GM23248 (cell line): ENCODE data around the gene TEF.

Source experiments
- EZH2 ChIP-seq: fragments of 200-600 bp; sonication (generic); IDR thresholded peaks from 2 replicates; pipeline ENCODE4 v1.6.1; 2018; ENCODE audit warnings: antibody characterized with exemption, mild to moderate bottlenecking; ENCODE audit not compliant: insufficient read depth, poor library complexity, severe bottlenecking
- EZH2phosphoT487 ChIP-seq: fragments of 200-600 bp; sonication (generic); IDR thresholded peaks from 2 replicates; pipeline ENCODE4 v1.6.1; 2018; ENCODE audit warnings: antibody characterized with exemption, moderate library complexity, mild to moderate bottlenecking, low read depth; ENCODE audit not compliant: insufficient read depth

DNA sequence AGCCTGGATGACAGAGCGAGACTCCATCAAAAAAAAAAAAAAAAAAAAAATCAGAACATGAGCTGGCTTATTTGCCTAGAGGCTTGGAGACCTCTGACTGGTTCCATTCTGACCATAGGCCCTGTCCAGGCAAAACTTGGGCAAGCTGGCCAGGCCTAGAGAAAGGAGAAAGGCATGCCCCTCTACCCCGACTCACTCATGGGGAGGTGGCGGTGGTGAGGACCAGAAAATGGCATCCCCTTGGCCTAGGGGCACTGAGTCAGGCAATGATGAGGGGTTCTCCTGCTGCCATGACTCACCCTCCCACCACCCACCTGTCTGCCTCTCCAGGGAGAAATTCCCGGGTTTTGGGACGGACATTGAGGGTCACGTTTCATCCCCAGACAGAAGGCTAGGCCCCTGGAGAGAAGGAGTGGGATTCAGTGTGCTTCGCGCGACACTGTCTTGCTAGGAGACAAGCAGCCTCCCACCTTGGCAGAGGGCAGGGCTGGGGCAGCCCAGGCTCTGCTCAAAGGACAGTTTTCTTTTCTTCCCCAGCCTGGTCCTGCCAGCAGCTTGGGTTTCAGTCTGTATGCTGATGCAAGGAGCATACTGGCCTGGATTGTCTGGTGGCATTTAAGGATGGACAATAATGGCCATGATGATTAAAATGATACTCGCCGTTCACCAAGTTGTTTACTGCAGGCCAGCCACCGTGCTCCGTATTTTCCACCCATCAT lies 47.6 kb downstream of the TEF start:
- TF ChIP-seq EZH2: no peak
- no peak for TF ChIP-seq EZH2phosphoT487
